HG03139 (cell line): ENCODE measurements around the gene FAM174C.
"Not testable (repeated sequence)": the region's sequence is repeated elsewhere in the genome, so short reads cannot be mapped to it uniquely, and the experiment has no call there.

Source experiments
- ATAC-seq: cut with Tn5 transposase; IDR thresholded peaks from one replicate; pipeline ENCODE4 v1.9.1; 2021; ENCODE audit not compliant: unreplicated experiment

The FAM174C gene

DNA sequence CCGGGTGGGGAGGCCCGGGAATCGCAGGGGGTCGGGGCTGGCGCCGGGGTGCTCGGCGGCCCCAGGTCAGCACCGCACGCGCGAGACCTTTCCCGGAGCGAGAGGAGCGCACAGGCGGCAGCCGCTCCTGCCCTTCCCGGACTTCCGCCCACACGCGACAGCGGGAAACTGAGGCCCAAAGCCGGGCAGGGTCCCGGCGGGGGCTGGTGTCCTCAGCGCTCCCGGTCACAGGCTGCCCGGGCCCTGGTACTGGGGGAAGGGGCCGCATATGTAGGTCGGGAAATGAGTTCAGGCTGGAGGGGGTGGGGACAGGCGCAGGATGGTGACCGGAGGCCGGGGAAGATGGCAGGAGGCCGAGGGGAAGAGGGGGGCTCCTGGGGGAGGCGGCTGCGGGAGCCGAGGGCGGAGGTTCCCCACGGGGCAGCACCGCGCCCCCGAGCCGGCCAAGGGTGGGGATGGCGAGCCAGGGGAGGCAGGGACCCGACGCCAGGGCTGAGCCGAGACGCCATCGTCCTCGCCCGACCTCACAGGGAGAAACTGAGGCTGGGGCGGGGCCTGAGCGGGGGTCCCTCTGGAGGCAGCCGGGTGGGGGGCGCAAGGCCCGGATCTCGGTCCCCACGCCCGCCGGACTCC, 38.2 kb upstream of the FAM174C start:
- ATAC-seq: no peak

DNA sequence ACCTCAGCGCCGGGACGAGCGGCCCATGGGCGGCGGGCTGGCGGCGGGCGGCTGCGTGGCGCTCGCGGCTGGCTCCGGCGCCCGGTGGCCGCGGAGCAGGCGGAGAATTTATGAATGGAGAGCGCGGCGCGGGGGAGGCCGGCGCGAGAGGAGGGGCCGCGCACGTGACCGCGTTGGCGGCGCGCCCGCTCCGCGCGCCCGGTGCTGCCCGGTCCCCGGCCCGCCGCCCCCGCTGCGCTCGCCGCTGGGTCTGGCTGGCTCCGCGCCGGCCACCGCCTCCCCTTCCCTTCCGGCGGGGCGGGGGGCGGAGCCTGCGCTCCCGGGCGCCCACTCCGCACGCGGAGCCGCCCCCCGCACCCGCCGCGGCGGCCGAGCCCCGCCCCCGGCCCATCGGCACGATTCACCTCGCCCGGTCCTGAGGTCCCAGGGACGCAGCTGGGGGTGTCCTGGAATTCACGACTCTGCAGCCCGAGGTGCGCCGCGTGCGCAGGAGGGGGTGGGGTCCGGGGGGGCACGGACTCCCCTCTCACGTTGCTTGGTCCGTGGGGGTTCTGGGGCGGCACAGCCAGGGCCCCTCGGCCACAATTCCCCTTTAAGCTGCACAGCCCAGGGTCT, 37.5 kb upstream of the FAM174C start, which contains the start of gene CBARP:
Gene CBARP, minus strand, starts transcription at position 252 of the 615 bp plus-strand sequence. CDS start 1,905 bp downstream, outside the sequence.
- ATAC-seq: no peak

DNA sequence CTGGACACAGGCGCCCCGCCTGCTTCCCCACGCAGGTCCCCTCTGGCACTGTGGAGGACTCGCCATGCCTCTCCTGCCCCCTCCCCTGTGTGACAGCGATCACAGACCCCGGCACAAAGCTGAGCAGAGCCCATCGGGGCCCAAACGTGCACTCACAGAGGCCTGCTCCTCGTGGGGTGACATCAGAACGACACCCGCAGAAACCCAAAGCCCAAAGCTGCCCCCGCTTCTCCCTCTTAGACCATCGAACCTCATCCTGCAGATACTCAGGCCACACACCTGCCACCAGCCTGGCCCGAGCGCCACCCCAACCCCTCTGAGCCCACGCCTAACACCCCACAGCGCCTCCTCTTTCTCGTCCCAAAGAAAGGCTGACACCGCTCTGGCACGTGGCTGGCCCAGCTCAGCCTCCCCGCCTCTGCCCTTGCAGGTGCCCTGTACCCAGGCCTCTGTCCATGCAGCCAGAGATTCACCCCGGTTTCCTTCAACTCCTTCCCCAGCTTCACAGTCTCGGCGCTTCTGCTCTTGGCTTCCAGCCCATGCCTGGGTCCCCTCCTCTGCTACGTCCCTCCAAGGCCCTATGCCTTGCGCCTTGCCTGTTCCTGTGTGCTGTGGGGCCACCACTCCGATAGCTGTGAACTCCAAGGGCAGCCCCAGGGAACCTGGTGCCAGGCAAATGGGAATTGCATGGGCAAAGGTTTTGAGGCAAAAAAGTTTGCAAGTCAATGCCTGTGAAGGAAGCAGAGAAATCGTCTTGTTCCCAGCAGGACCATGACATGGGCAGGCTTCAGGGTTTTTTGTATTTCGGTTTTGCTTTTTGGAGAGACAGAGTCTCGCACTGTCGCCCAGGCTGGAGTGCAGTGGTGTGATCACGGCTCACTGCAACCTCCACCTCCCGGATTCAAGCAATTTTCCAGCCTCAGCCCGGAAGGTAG, 36.7 kb upstream of the FAM174C start:
- ATAC-seq: no peak

DNA sequence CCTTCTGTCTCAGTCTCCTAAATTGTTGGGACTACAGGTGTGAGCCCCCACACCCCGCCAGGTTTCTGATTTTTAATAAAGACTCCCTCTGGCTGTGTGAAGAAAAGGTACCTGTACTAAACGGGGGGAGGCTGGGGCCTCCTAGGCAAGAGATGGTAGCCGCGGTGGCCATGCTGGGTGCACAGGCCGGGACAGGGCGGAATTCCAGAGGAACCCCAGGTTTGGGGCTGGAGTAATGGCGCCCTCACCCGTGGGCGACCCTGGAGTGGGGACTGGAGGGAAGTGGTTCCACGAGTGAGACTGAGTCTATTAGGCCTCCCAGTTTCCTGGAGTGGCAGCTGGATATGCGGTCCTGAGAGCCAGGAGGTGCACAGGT, 35.9 kb upstream of the FAM174C start:
- ATAC-seq: no peak

DNA sequence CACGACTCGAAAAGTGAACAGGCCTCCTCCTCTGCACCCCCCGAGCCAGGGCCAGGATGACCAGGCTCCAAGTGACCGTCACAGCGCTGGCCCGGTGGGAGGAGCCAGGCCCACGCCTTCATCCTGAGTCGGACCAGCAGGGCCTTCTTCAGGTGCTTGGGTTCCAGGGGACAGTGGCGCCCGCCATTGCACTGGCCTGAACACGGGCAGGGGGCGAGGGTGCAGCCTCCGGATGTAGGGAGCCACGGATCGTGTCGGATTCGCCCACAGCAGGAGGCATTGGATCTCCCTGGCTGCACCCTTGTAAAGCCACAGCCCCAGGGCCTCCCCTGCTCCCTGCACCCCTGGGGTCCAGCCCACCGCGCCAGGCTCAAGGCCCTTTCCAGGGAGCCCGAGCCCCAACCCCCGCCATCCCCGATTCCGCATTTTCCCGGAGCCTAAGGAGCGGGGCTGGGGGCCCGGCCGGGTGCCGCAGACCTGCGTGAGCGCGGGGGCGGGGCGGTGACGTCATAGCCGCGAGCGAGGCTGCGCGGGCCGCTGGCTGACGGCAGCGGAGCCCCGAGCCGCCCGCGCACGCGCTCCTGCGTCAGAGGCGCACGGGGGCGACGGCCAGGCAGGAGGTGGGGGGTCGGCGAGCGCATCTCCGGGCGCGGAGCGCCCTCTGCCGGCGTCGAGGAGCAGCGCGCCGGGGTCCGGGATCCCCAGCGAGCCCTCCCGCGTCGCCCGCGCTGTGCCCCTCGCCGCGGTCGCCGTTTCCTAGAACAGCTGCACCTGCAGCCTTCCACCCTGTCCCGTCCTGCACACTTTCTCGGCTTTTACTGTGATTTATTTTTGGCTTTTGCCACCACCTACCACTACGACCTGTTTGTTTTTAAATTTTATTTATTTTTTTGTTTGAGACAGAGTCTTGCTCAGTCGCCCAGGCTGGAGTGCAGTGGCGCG, 35.3 kb upstream of the FAM174C start:
- no peak for ATAC-seq

DNA sequence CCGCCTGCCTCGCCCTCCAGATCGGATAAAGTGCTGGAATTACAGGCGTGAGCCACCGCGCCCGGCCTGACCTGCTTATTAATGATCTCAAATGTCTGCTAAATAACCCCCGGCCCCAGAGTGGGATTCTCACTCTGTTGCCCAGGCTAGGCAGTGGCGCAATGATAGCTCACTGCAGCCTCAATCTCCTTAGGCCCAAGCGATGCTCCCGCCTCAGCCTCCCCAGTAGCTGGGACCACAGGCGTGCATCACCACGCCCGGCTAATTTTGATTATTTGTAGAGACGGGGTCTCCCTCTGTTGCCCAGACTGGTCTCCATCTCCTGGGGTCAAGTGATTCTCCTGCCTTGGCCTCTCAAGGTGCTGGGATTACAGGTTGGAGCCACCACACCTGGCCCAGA, 34.4 kb upstream of the FAM174C start:
- ATAC-seq: no peak

DNA sequence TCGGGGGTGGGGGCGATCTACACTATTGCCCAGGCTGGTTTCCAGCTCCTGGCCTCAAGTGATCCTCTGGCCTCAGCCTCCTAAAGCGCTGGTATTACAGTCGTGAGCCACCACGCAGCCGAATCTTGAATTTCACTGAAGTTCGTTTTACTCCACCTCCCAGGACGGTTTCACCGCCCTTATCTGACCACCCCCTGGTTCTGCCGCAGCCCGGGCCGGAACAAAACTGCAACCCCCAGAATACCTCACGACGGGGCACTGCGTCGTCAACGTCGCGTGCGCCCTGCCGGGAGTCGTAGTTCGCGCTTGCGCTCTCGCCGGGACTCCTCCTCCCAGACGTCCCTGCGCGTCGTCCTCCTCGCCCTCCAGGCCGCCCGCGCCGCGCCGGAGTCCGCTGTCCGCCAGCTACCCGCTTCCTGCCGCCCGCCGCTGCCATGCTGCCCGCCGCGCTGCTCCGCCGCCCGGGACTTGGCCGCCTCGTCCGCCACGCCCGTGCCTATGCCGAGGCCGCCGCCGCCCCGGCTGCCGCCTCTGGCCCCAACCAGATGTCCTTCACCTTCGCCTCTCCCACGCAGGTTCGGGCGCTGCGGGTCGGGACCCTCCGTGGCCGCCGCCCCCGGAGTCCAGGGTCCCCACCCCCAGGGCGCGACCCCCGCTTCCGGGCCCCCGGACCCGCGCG, 33.8 kb upstream of the FAM174C start, which contains the start of gene ATP5F1D:
Gene ATP5F1D, plus strand, starts transcription at position 335 of the 679 bp plus-strand sequence. Its CDS starts 100 bp downstream, at position 435.
- peak; percentile 38 for ATAC-seq

DNA sequence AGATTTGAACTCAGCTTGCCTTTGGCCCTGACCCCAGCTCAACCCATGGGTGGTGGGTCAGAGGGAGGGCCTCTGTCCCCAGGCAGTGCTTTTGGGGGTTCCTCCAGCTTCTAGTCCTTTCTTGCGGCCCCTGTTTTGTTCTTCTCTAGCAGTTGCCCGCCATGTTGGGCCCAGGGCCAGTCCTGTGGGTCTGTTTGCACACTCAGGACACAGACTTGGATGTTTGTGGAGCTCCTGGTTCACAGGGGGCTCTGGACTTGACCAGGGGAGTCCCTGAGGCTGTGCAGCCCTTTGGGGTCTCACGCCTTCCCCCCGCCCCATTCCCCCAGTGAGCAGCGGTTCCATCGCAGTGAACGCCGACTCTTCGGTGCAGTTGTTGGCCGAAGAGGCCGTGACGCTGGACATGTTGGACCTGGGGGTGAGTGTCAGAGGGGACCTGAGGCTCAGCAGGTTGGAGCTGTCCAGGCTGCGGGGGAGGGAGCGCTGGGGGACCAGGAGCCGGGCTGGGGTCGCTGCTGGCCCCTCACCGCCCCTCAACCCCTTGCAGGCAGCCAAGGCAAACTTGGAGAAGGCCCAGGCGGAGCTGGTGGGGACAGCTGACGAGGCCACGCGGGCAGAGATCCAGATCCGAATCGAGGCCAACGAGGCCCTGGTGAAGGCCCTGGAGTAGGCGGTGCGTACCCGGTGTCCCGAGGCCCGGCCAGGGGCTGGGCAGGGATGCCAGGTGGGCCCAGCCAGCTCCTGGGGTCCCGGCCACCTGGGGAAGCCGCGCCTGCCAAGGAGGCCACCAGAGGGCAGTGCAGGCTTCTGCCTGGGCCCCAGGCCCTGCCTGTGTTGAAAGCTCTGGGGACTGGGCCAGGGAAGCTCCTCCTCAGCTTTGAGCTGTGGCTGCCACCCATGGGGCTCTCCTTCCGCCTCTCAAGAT, 31.3 kb upstream of the FAM174C start:
- no peak for ATAC-seq

DNA sequence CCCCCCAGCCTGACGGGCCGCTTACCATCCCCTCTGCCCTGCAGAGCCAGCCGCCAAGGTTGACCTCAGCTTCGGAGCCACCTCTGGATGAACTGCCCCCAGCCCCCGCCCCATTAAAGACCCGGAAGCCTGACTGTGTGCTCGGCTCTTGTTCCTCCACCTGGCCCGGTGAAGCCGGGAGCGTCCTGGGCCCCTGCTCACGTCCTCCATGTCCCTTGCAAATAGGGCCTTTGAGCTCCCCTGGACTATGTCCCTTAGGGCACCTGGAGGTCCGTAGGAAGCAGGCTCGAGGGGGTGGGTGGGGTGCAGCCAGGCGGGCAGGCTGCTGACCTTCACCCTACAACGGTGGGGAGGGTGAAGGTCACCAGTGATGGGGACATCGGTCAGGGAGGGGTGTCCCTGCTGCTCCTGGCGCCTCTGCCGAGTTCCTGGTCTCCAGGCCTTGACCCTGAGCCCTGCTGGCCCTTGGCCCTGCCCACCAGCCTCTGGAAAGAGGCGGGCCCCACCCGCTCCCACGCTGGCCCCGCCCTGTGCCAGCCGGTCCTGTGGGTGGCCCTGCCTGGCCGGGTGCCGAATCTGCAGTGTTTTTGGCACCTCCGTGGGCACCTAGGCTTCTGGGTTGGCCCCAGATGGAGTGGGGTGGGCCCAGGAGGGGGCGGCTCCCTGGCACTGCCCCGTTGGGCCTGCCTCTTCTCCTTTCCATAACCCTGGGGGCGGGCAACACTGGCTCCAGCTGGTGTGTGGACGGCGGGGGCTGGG, 30.5 kb upstream of the FAM174C start:
- ATAC-seq: no peak

DNA sequence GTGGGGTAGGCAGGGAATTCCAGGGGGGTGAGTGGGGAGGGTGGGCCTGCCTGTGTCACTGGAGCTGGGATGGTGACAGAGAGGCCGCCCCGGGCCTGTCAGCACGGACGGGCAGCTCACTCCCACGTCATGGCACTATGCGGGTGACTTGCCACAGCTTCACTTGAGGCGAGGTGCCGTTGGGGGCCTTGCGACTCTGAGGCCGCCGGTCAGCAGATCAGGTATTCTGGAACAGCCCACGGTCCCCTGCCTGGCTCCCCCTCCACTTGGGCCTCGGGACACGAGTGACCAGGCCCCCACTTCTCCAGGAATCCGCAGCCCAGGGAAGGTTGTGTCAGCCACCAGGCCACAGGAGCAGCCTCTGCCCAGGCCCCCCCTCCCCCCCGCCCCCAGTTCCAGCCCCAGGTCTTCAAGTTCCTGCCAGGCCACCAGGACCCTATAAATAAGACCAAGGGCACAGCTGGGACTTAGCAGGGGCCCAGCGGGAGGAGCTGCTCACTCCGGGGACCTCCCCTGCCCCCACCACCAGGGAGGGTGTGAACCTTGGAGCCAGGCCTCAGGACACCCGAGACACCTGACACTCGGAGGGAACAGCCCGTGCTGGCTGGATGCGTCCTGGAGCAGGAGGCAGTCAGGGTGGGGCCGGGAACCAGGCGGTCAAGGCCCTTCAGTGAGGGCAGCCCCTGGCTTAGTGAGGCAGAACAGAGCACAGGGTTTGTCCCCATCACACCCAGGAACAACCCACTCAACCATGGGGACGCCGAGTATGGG, 29.7 kb upstream of the FAM174C start:
- no peak for ATAC-seq

DNA sequence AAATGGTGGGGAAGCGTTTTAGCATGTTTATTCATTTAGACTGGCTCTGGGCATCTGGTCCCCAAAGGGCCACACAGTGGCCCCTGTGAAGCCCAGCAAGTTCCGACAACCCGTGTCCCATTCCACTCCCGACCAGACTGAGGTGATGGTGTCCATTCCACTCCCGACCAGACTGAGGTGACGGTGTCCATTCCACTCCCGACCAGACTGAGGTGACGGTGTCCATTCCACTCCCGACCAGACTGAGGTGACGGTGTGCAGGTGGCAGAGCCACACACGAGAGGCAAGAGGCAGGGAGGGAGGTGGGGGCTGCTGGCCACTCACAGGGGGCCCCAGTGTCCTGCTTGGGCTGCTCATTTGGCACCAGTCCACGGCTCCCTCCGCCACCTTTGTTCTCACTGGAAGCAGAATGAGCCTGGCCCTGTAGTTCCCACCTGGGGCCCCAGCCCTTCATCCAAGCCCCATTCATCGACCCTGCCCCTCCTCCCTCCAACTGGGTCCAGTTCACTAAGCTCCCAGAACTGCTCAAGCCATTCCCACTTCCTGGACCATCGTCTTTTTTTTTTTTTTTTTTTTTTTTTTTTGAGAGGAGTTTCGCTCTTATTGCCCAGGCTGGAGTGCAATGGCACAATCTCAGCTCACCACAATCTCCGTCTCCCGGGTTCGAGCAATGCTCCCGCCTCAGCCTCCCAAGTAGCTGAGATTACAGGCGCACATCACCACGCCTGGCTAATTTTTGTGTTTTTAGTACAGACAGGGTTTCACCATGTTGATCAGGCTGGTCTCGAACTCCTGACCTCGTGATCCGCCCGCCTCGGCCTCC, 28.9 kb upstream of the FAM174C start:
- not testable (repeated sequence) for ATAC-seq

DNA sequence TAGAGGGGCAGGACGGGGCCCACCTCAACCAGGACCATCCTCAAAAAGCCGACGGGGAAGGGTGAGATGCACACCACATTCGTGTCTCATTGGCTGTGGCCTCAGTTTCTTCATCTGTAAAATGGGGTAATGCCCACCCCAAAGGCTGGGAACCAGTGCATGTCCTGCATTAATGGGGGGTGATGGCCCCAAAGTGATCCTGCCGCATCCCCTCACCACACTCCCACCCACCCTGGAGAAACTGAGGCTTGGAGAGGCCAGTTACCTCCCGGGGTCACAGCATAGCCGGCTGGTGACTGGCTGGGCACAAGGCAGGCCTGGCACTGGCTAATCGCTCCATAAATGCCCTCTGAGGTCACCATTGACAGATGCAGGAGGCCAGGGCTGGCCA, 27.6 kb upstream of the FAM174C start:
- ATAC-seq: no peak

DNA sequence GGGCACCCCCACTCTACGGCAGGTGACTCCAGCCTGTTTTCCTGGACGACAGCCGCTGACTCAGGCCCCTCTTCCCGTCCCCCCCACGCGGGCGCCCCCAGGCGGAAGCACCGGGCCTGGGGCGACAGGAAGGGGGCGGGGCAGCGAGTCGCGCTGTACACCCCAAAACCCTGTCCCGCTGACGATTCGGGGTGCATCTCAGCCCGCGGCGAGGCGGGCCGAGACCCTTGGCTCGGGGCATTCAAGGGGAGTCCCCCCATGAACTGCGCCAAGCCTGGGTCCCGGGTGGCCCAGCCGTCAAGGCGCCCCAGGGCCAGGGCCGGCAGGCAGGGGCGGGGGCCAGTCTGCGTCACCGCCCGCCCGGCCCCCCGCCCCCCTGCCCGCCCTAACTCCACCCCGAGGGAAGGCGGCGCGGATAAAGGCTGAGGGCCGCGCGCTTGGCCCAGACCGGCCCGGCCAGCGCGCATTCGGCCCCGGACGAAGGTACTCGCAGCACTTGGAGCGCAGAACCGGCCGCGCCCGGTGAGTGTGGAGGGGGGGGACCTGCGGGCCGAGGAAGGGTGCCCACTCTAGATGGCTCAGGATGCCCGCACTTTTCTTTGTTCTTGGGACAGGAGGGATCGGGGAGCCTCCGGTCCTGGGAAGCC, 27.1 kb upstream of the FAM174C start, which contains the start of gene MIDN:
Gene MIDN, plus strand, starts transcription at position 445 of the 647 bp plus-strand sequence. CDS start 1,714 bp downstream, outside the sequence.
- no peak for ATAC-seq

DNA sequence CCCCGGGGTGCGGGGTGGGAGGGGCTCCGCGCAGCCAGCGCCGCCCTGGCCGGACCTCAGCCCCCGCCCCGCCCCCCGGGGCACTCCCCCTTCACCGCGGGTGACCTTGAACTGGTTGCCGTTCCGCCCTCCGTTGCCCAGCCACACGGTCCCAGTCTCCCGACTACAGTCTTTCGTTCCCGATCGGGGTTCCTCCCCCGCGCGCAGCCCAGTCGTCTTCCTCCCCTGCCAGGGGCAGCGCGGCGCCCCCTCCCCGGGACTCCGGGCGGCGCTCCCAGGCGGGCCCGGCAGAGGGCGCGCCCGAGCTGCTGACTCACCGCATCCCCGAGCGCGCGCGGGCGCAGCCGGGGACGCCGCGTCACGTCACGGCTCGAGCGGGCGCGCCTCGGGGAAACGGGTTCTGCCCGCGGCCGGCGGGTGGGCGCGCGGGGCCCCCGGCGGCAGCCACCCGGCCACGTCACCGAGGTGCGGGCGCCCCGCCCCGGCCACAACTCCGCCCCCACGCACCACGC, 26.5 kb upstream of the FAM174C start:
- ATAC-seq: peak; percentile 20

DNA sequence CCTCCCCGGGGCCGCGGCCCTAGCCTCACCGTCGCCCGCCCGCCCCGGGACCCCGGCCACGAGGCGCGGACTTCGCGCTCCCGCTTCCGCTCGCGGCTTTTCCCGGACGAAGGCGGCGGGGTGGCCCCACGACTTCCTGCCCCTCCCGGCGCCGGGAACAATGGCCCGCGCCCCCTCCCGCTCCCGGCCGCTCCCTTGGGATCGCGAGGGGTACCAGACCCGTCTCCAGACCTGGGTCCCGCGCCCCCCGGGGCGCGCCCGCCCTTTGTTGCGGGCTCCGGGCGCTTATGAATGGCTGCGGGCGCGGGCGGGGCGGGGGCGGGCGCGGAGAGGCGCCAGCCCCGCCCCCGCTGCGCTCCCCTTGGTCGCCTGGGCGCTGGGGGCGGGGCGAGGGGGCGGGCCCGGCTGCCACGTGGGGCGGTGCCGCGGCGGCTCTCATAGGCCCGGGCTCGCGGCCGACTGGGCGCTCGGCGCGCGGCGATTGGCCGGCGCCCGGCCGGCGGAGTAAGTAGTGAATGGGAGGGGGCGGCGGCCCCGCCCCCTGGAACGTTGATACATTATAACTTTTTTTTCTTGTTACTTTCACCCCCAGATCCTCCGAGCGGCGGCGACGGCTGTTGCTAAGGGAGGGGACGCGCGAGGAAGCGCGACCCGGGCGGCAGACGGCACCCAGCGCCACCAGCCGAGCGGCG, 25.9 kb upstream of the FAM174C start:
- ATAC-seq: peak; percentile 40
